Activated CD4-positive, alpha-beta T cell treated with anti-CD3 and anti-CD28 coated beads for 36 hours (primary cell): ENCODE results near the gene MAP4. TPM values are rescaled to one million over a fixed set of nuclear protein-coding genes. Genes with fewer than 3 reads are reported as not detected.

Source experiments
- ATAC-seq: fragments of 200-7000 bp; cut with Tn5 transposase; one replicate; pipeline ENCODE4 v1.10.0; 2021; ENCODE audit warnings: mild to moderate bottlenecking, moderate library complexity
- CTCF ChIA-PET: fragments of 350-600 bp; sonication (Branson Sonifier 250); formaldehyde crosslinking; loops from one replicate; lab custom pipeline; 2021; ENCODE audit warnings: antibody characterized with exemption; lab: Charles Lee
- POLR2A ChIA-PET: fragments of 350-600 bp; sonication (Branson Sonifier 250); formaldehyde crosslinking; loops from one replicate; lab custom pipeline; 2021; ENCODE audit warnings: antibody characterized with exemption, inconsistent platforms; lab: Charles Lee
- DNase-seq: peaks from one replicate; pipeline ENCODE4 v3.0.0-alpha.2; 2020
- H3K27ac Mint-ChIP-seq: one replicate; pipeline ENCODE4 v1.8.0; 2021; ENCODE audit warnings: mixed read lengths
- H3K27me3 Mint-ChIP-seq: one replicate; pipeline ENCODE4 v1.8.0; 2021; ENCODE audit warnings: mixed read lengths
- H3K36me3 Mint-ChIP-seq: one replicate; pipeline ENCODE4 v1.8.0; 2021; ENCODE audit warnings: low read depth, mixed read lengths
- H3K4me1 Mint-ChIP-seq: one replicate; pipeline ENCODE4 v1.8.0; 2021; ENCODE audit warnings: mixed read lengths
- H3K4me3 Mint-ChIP-seq: one replicate; pipeline ENCODE4 v1.8.0; 2021; ENCODE audit warnings: mild to moderate bottlenecking, moderate library complexity, mixed read lengths
- H3K9me3 Mint-ChIP-seq: one replicate; pipeline ENCODE4 v1.8.0; 2021; ENCODE audit warnings: low read depth, mixed read lengths
- intact Hi-C, 2 experiments: fragments of 100-400 bp; cut with DNase I in 1 of 2; cut with micrococcal nuclease in 1 of 2; formaldehyde crosslinking; loops; one replicate each; pipeline versions ENCODE4 v1.14.2 to v1.15.1; 2022 to 2024; cut with DNase I, micrococcal nuclease
- total RNA-seq, 2 experiments: library from RNA; stranded (reverse); gene quantifications; one replicate each; pipeline ENCODE4 v1.2.3, GENCODE V29; 2021

Gene MAP4
- total RNA-seq, 2 experiments from 2014 or later, result 115 to 119 TPM

GRCh38 chr3:47850564-47851410 lies 165.4 kb downstream of the MAP4 start:
- no peaks in the 10 kb centered on the region for H3K4me1 Mint-ChIP-seq
- DNase-seq (no peak), ATAC-seq (no peak)
- peaks cover 20% of the 10 kb centered on the region for H3K36me3 Mint-ChIP-seq
- CTCF ChIA-PET, result interaction anchor here (0.5 kb wide), 1 partner anchor 12 kb away, joined by 3 read pairs; no protein-coding TSS in a partner anchor
- no peak overlapping the region for H3K27ac Mint-ChIP-seq
- no peak overlapping the region for H3K4me3 Mint-ChIP-seq
- H3K9me3 Mint-ChIP-seq, result no peaks in the 10 kb centered on the region
- POLR2A ChIA-PET, result interaction anchor here (0.6 kb wide), 1 partner anchor 540 kb away, joined by 3 read pairs; no protein-coding TSS in a partner anchor
- intact Hi-C loops, result loop anchor here in 1 of 2 experiments (10.0 kb wide), 1 partner anchor 304 kb away; no protein-coding TSS in a partner anchor
- H3K27me3 Mint-ChIP-seq, result no peaks in the 10 kb centered on the region

DNA sequence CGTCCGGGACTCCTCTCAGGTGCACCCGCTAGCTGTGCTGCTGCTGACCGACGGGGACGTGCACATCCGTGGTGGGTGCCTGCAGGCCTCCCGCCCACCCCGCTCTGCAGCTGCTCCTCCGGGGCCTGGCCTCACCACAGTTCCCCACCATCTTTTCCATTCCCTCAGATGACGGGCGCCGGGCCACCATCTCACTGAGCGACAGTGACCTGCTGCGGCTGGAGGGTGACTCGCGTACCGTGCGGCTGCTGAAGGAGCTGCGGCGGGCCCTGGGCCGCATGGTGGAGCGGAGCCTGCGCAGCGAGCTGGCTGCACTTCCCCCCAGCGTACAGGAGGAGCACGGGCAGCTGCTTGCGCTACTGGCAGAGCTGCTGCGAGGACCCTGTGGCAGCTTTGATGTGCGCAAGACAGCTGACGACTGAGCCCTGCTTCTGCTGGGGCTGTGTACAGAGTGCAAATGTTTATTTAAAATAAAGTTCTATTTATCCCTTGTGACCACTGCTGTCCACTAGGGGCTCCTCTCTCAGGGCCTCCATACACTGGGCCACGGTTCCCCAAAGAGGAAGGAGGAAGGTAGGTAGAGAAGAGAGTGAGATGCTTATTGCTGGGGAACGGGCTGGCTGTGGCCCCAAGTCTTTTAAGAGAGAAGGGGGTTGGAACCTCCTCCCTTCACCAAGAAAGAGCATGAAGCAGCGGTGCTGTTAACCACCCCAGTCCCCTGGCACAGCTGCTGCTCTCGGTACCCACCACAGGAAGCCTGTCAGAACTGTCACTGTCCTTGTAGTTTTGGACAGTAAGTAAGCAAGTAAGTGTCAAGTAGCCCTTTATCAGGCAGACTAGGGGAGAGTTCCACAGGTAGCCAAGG lies 166.3 kb downstream of the MAP4 start:
- no peaks in the 10 kb centered on the region for H3K4me1 Mint-ChIP-seq
- peak overlapping the region; percentile 51 for H3K27ac Mint-ChIP-seq
- ChIA-PET POLR2A (no interaction called here), CTCF (interaction anchor here (1.0 kb wide), 1 partner anchor 12 kb away, joined by 3 read pairs; no protein-coding TSS in a partner anchor)
- no peaks in the 10 kb centered on the region for H3K27me3 Mint-ChIP-seq
- ATAC-seq, result peak; percentile 50
- peaks cover 24% of the 10 kb centered on the region for H3K36me3 Mint-ChIP-seq
- intact Hi-C loops, result loop anchor here in 1 of 2 experiments (10.0 kb wide), 1 partner anchor 305 kb away; no protein-coding TSS in a partner anchor
- no peak overlapping the region for H3K4me3 Mint-ChIP-seq
- H3K9me3 Mint-ChIP-seq, result no peaks in the 10 kb centered on the region
- DNase-seq, result no peak

DNA sequence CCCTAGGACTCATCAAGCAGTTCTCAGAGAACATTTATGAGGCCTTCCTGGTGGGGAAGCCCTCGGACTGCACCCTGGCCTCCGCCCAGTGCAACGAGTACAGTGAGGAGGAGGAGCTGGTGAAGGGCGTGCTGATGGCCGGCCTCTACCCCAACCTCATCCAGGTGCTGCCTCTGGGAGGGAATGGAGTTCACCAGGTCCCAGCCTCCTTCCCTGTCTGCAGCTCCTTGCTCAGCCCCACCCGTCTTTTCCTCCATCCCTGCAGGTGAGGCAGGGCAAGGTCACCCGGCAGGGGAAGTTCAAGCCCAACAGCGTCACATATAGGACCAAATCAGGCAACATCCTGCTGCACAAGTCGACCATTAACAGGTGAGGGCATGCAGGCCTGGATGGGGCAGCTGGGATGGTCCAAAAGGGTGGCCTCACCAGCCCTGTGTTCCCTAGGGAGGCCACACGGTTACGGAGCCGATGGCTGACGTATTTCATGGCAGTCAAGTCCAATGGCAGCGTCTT lies 167.0 kb downstream of the MAP4 start:
- CTCF ChIA-PET, result interaction anchor here (1.0 kb wide), 1 partner anchor 12 kb away, joined by 3 read pairs; no protein-coding TSS in a partner anchor
- DNase-seq (no peak), ATAC-seq (no peak)
- intact Hi-C loops, result no loop called here
- POLR2A ChIA-PET, result no interaction called here
- no peaks in the 10 kb centered on the region for H3K27me3 Mint-ChIP-seq
- H3K4me1 Mint-ChIP-seq, result no peaks in the 10 kb centered on the region
- H3K36me3 Mint-ChIP-seq, result peaks cover 30% of the 10 kb centered on the region
- no peaks in the 10 kb centered on the region for H3K9me3 Mint-ChIP-seq
- no peak overlapping the region for H3K27ac Mint-ChIP-seq
- H3K4me3 Mint-ChIP-seq, result no peak overlapping the region

DNA sequence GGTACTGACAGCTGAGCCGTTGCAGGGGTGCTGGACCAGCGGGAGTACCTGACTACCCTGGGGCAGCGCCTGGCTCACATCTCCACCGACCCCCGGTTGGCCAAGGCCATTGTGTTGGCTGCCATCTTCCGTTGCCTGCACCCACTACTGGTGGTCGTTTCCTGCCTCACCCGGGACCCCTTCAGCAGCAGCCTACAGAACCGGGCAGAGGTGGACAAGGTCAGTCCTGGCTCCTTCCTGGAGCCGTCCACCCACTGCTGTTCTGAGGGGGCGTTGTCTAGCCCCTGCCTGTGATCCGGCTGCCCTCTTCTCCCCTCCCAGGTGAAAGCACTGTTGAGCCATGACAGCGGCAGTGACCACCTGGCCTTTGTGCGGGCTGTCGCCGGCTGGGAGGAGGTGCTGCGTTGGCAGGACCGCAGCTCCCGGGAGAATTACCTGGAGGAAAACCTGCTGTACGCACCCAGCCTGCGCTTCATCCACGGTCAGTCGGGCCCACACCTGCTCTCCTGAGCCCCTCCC lies 167.6 kb downstream of the MAP4 start:
- H3K36me3 Mint-ChIP-seq, result peaks cover 34% of the 10 kb centered on the region
- H3K27me3 Mint-ChIP-seq, result no peaks in the 10 kb centered on the region
- no peaks in the 10 kb centered on the region for H3K4me1 Mint-ChIP-seq
- intact Hi-C loops, result no loop called here
- ChIA-PET CTCF (no interaction called here), POLR2A (no interaction called here)
- no peak overlapping the region for H3K4me3 Mint-ChIP-seq
- H3K27ac Mint-ChIP-seq, result no peak overlapping the region
- ATAC-seq (no peak), DNase-seq (no peak)
- H3K9me3 Mint-ChIP-seq, result no peaks in the 10 kb centered on the region

- no peak for ATAC-seq
- intact Hi-C loops, result no loop called here
- H3K4me3 Mint-ChIP-seq, result no peak overlapping the region
- no peaks in the 10 kb centered on the region for H3K27me3 Mint-ChIP-seq
- no peak for DNase-seq
- POLR2A ChIA-PET, result no interaction called here
- H3K9me3 Mint-ChIP-seq, result no peaks in the 10 kb centered on the region
- no peak overlapping the region for H3K27ac Mint-ChIP-seq
- CTCF ChIA-PET, result no interaction called here
- peaks cover 41% of the 10 kb centered on the region for H3K36me3 Mint-ChIP-seq
- H3K4me1 Mint-ChIP-seq, result no peaks in the 10 kb centered on the region
These were observed 168.3 kb downstream of the MAP4 start for GRCh38 chr3:47847801-47848518.

GRCh38 chr3:47847260-47847659 lies 169.0 kb downstream of the MAP4 start:
- DNase-seq (no peak), ATAC-seq (no peak)
- H3K36me3 Mint-ChIP-seq, result peaks cover 47% of the 10 kb centered on the region
- no peaks in the 10 kb centered on the region for H3K9me3 Mint-ChIP-seq
- CTCF ChIA-PET, result no interaction called here
- no peaks in the 10 kb centered on the region for H3K4me1 Mint-ChIP-seq
- intact Hi-C loops, result no loop called here
- no peak overlapping the region for H3K27ac Mint-ChIP-seq
- H3K27me3 Mint-ChIP-seq, result no peaks in the 10 kb centered on the region
- no peak overlapping the region for H3K4me3 Mint-ChIP-seq
- POLR2A ChIA-PET, result no interaction called here

GRCh38 chr3:47846880-47847248 lies 169.4 kb downstream of the MAP4 start:
- Mint-ChIP-seq H3K4me1 (no peaks in the 10 kb centered on the region), H3K27ac (no peak overlapping the region), H3K4me3 (no peak overlapping the region), H3K27me3 (no peaks in the 10 kb centered on the region), H3K36me3 (peaks cover 50% of the 10 kb centered on the region), H3K9me3 (no peaks in the 10 kb centered on the region)
- ChIA-PET CTCF (no interaction called here), POLR2A (no interaction called here)
- intact Hi-C loops, result no loop called here
- DNase-seq, result no peak
- no peak for ATAC-seq

DNA sequence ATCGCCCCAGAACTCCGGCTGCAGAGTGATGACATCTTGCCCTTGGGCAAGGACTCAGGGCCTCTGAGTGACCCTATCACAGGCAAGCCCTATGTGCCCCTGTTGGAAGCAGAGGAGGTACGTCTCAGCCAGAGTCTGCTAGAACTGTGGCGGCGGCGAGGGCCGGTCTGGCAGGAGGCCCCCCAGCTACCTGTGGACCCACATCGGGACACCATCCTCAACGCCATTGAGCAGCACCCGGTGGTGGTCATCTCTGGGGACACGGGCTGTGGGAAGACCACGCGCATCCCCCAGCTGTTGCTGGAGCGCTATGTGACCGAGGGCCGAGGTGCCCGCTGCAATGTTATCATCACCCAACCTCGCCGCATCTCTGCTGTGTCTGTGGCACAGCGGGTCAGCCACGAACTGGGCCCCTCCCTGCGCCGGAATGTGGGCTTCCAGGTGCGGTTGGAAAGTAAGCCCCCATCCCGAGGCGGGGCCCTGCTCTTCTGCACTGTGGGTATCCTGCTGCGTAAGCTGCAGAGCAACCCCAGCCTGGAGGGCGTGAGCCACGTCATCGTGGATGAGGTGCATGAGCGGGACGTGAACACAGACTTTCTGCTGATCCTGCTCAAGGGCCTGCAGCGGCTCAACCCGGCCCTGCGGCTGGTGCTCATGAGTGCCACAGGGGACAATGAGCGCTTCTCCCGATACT lies 169.9 kb downstream of the MAP4 start:
- H3K9me3 Mint-ChIP-seq, result no peaks in the 10 kb centered on the region
- no peak overlapping the region for H3K27ac Mint-ChIP-seq
- POLR2A ChIA-PET, result no interaction called here
- no peaks in the 10 kb centered on the region for H3K4me1 Mint-ChIP-seq
- ATAC-seq (no peak), DNase-seq (no peak)
- H3K27me3 Mint-ChIP-seq, result no peaks in the 10 kb centered on the region
- CTCF ChIA-PET, result no interaction called here
- peaks cover 56% of the 10 kb centered on the region for H3K36me3 Mint-ChIP-seq
- intact Hi-C loops, result no loop called here
- H3K4me3 Mint-ChIP-seq, result no peak overlapping the region

DNA sequence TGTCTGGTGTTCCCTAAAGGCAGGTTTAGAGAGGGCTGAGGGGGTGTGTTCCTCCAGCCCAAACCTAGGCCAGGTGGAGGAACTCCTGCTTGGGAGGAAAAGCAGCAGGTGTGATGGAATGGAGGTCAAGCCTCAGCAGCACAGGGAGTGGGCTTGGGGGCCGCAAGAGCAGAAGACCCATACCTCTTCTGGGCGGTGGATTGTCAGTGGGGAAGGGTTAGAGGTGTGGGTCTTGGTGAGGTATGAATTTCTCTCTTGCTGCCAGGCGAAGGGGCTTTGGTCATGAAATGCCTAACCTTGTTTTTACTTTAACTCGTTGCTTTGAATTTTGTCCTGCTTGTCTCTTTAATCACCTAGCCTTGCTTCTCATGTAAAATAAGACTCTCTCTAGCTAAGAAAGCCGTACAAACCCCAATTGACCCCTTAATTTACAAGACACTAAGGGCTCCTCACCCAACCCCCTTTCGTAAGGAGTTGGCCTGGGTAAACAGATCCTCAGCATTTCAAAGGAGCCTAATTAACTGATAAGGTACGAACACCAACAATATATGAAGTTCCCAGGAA lies 174.3 kb downstream of the MAP4 start:
- DNase-seq (no peak), ATAC-seq (no peak)
- intact Hi-C loops, result no loop called here
- ChIA-PET CTCF (no interaction called here), POLR2A (no interaction called here)
- Mint-ChIP-seq H3K36me3 (peaks cover 64% of the 10 kb centered on the region), H3K4me1 (no peaks in the 10 kb centered on the region), H3K27me3 (no peaks in the 10 kb centered on the region), H3K27ac (no peak overlapping the region), H3K9me3 (no peaks in the 10 kb centered on the region), H3K4me3 (no peak overlapping the region)

GRCh38 chr3:47838503-47838902 lies 177.7 kb downstream of the MAP4 start:
- peaks cover 53% of the 10 kb centered on the region for H3K36me3 Mint-ChIP-seq
- H3K4me3 Mint-ChIP-seq, result no peak overlapping the region
- no peaks in the 10 kb centered on the region for H3K27me3 Mint-ChIP-seq
- intact Hi-C loops, result no loop called here
- POLR2A ChIA-PET, result no interaction called here
- CTCF ChIA-PET, result interaction anchor here (0.7 to 4.3 kb wide), 6 partner anchors 12 to 417 kb away, joined by 3 to 34 read pairs (median 4); no protein-coding TSS in a partner anchor
- H3K9me3 Mint-ChIP-seq, result no peaks in the 10 kb centered on the region
- ATAC-seq, result no peak
- no peak for DNase-seq
- no peak overlapping the region for H3K27ac Mint-ChIP-seq
- H3K4me1 Mint-ChIP-seq, result no peaks in the 10 kb centered on the region
